Natural killer cell treated with Interleukin-12 subunit alpha and Interleukin-12 subunit beta and Interleukin-15 and Interleukin-18, amount 100 ng/mL, for 72 hours (primary cell): ENCODE measurements around the gene CASR. TPM values are rescaled to one million over a fixed set of nuclear protein-coding genes. Genes with fewer than 3 reads are reported as not detected.
A peak's percentile ranks its signal among the peaks of the same experiment; 100 is the strongest.

Experiments used
- ATAC-seq, 2 donors: fragments of 150-1000 bp; cut with Tn5 transposase in 1 of 2; sonication (Bioruptor Pico), chemical (Tn5 transposase) in 1 of 2; 2 replicates each; pipeline ENCODE4 v1.10.0; 2021
- DNase-seq: peaks from one replicate; pipeline ENCODE4 v3.0.0; 2022; ENCODE audit warnings: low spot score
- H3K27ac Mint-ChIP-seq, 2 donors: 1 replicate in 1 of 2; 2 replicates in 1 of 2; pipeline ENCODE4 v1.8.0; 2022; ENCODE audit warnings: mixed read lengths in 2 of 2, mild to moderate bottlenecking in 1 of 2, moderate library complexity in 1 of 2
- H3K27me3 Mint-ChIP-seq, 2 donors: 1 replicate in 1 of 2; 2 replicates in 1 of 2; pipeline ENCODE4 v1.8.0; 2022; ENCODE audit warnings: mixed read lengths in 2 of 2
- H3K36me3 Mint-ChIP-seq: one replicate; pipeline ENCODE4 v1.8.0; 2022; ENCODE audit warnings: mixed read lengths
- H3K4me1 Mint-ChIP-seq, 2 donors: 1 replicate in 1 of 2; 2 replicates in 1 of 2; pipeline ENCODE4 v1.8.0; 2022; ENCODE audit warnings: low read depth in 2 of 2, mixed read lengths in 2 of 2, mild to moderate bottlenecking in 1 of 2
- H3K4me3 Mint-ChIP-seq: one replicate; pipeline ENCODE4 v1.8.0; 2022; ENCODE audit warnings: mixed read lengths
- H3K9me3 Mint-ChIP-seq: 2 replicates; pipeline ENCODE4 v1.8.0; 2022; ENCODE audit warnings: mixed read lengths
- total RNA-seq, 2 donors: library from RNA; stranded (reverse); gene quantifications; one replicate each; pipeline ENCODE4 v1.2.3, GENCODE V29; 2022

CASR gene
- total RNA-seq, 2 donors from 2014 or later = not detected

GRCh38 chr3:122312826-122313225 is 129.4 kb downstream of the CASR start:
- H3K9me3 Mint-ChIP-seq = no peaks in the 10 kb centered on the region
- H3K27me3 Mint-ChIP-seq = peaks cover 12 to 20% of the 10 kb centered on the region in 2 donors
- no peaks in the 10 kb centered on the region for H3K36me3 Mint-ChIP-seq
- DNase-seq = no peak
- peaks cover 4 to 6% of the 10 kb centered on the region in 2 donors for H3K4me1 Mint-ChIP-seq
- H3K27ac Mint-ChIP-seq = no peak overlapping the region
- no peak for ATAC-seq
- H3K4me3 Mint-ChIP-seq = no peak overlapping the region

DNA sequence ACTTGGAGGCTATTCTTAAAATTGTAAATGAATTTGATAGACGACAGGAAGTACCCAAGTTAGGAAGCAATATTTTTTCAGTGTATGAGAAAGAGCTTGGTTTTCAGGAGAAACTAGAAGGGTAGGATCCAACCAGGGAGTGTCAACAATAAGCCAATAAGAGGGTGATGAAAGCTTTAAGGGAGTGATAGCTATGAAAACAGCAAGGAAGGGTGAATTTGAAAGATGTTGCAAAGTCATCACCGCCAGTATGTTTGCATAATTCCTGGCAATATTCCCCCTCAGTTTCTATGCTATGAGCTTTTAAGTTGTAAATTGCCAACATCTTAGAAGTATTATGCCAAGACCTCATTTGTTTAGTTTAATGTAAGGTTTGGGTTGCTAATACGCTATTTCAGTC is 129.8 kb downstream of the CASR start:
- DNase-seq = no peak
- Mint-ChIP-seq H3K27ac (no peak overlapping the region), H3K4me1 (peaks cover 4 to 6% of the 10 kb centered on the region in 2 donors)

GRCh38 chr3:122314228-122314876 is 130.9 kb downstream of the CASR start:
- Mint-ChIP-seq H3K36me3 (peaks cover 5% of the 10 kb centered on the region), H3K4me1 (peaks cover 4 to 6% of the 10 kb centered on the region in 2 donors), H3K27me3 (peaks cover 17 to 33% of the 10 kb centered on the region in 2 donors), H3K27ac (no peak overlapping the region), H3K4me3 (no peak overlapping the region), H3K9me3 (no peaks in the 10 kb centered on the region)
- DNase-seq = no peak
- ATAC-seq = no peak

More for the DNA sequence above, 129.8 kb downstream of the CASR start:
- Mint-ChIP-seq H3K27me3 (peaks cover 15 to 24% of the 10 kb centered on the region in 2 donors), H3K4me3 (no peak overlapping the region), H3K36me3 (no peaks in the 10 kb centered on the region), H3K9me3 (no peaks in the 10 kb centered on the region)
- ATAC-seq = no peak

GRCh38 chr3:122315619-122316018 is 132.2 kb downstream of the CASR start:
- peaks cover 5% of the 10 kb centered on the region for H3K36me3 Mint-ChIP-seq
- H3K4me1 Mint-ChIP-seq = peaks cover 4 to 6% of the 10 kb centered on the region in 2 donors
- no peaks in the 10 kb centered on the region for H3K9me3 Mint-ChIP-seq

DNA sequence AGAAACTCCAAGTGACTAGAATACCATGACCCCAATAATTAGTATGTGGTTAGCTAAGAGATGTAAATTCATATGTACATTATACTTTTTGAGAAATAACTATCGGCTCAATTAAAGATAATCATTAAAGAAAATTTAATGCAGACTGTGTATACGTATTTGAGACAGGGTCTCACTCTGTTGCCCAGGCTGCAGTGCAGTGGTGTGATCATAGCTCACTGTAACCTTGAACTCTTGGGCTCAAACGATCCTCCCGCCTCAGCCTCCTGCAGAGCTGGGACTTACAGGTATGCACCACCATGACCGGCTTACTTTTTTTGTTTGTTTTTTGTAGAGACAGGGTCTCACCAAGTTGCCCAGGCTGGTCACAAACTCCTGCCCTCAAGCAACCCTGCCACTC is 132.9 kb downstream of the CASR start:
- ATAC-seq (no peak), DNase-seq (no peak)
- Mint-ChIP-seq H3K4me3 (no peak overlapping the region), H3K4me1 (peaks cover 4 to 6% of the 10 kb centered on the region in 2 donors), H3K9me3 (no peaks in the 10 kb centered on the region), H3K27me3 (peaks cover 16 to 30% of the 10 kb centered on the region in 2 donors), H3K36me3 (peaks cover 5% of the 10 kb centered on the region), H3K27ac (no peak overlapping the region)

More at GRCh38 chr3:122315619-122316018, 132.2 kb downstream of the CASR start:
- no peak for DNase-seq
- H3K27ac Mint-ChIP-seq = no peak overlapping the region
- H3K4me3 Mint-ChIP-seq = no peak overlapping the region
- ATAC-seq = no peak
- peaks cover 16 to 30% of the 10 kb centered on the region in 2 donors for H3K27me3 Mint-ChIP-seq

DNA sequence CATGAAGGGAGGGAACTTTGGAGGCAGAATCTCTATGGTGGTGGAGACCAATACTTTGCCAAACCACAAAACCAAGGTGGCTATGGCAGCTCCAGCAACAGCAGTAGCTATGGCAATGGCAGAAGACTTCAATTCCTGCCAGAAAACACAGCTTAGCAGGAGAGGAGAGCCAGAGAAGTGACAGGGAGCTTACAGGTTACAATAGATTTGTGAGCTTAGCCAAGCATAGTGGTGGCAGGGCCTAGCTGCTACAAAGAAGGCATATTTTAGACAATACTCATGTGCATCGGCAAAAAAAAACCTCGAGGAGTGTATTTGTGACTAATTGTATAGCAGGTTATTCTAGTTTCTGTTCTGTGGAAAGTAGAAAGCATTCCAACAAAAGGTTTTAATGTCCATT is 135.2 kb downstream of the CASR start:
- Mint-ChIP-seq H3K27ac (no peak overlapping the region), H3K4me1 (no peaks in the 10 kb centered on the region), H3K27me3 (peaks cover 21 to 38% of the 10 kb centered on the region in 2 donors), H3K9me3 (no peaks in the 10 kb centered on the region), H3K4me3 (no peak overlapping the region), H3K36me3 (peaks cover 5% of the 10 kb centered on the region)
- no peak for ATAC-seq
- no peak for DNase-seq

DNA sequence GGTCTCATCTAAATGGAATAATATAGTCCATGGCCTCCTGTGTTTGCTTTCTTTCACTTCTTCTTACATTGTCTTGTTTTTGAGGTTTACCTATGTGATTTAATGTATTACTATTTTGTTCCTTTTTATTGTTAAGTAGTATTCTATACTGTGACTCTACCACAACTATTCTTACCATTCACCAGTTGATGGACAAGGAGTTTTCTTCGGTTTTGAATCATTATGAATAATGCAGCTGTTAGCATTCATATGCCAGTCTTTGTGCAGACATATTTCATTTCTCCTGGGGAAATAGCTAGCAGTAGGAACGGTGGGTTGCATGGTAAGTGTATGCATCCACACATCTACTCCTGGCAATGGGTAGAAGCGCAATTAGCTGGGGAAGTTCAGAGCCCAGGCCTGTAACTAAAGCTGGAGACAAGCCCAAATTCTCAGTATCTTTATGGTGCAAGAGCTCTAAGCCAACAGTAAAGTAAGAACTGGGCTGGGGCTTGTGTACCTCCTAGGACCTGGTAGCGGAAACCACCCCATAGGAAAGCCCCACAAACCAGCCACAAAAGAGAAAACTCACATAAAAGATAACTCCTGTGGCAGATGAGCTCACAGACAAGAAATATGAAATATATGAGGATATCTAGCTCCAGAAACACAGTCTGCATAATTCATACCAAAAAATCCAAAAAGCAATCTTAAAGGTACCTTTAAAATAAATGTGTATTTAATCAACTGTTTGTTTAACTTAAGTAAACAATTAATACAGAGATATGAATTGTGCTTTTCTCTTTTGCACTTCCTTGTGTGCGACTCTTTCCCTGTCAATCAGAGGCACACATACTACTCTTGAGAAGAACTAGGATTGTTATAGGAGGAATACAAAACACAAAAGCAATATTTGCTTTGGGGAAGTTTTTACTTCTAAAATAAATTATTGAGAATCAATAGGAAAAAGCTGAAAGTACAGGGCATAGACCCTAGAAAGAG is 138.9 kb downstream of the CASR start:
- Mint-ChIP-seq H3K4me3 (no peak overlapping the region), H3K36me3 (peaks cover 5% of the 10 kb centered on the region), H3K9me3 (no peaks in the 10 kb centered on the region), H3K27me3 (peaks cover 21 to 40% of the 10 kb centered on the region in 2 donors), H3K27ac (no peak overlapping the region), H3K4me1 (no peaks in the 10 kb centered on the region)
- DNase-seq = no peak
- ATAC-seq = peak; percentile 36 to 48

GRCh38 chr3:122324871-122325323 is 141.4 kb downstream of the CASR start, which contains the start of gene CSTA:
Gene CSTA (plus strand): TSS chr3:122325248. CDS start chr3:122325293, 45 bp downstream.
- no peaks in the 10 kb centered on the region for H3K36me3 Mint-ChIP-seq
- H3K4me3 Mint-ChIP-seq = no peak within 1 kb of the TSS
- H3K4me1 Mint-ChIP-seq = no peaks in the 10 kb centered on the region
- no peaks in the 10 kb centered on the region for H3K9me3 Mint-ChIP-seq
- DNase-seq (no peak), ATAC-seq (no peak)
- H3K27ac Mint-ChIP-seq = no peak within 1 kb of the TSS
- H3K27me3 Mint-ChIP-seq = peaks cover 12 to 24% of the 10 kb centered on the region in 2 donors

GRCh38 chr3:122325769-122326168 is 142.3 kb downstream of the CASR start:
- Mint-ChIP-seq H3K4me3 (no peak overlapping the region), H3K36me3 (no peaks in the 10 kb centered on the region), H3K27ac (no peak overlapping the region), H3K27me3 (peaks cover 16 to 31% of the 10 kb centered on the region in 2 donors), H3K4me1 (no peaks in the 10 kb centered on the region), H3K9me3 (no peaks in the 10 kb centered on the region)
- ATAC-seq (no peak), DNase-seq (no peak)

DNA sequence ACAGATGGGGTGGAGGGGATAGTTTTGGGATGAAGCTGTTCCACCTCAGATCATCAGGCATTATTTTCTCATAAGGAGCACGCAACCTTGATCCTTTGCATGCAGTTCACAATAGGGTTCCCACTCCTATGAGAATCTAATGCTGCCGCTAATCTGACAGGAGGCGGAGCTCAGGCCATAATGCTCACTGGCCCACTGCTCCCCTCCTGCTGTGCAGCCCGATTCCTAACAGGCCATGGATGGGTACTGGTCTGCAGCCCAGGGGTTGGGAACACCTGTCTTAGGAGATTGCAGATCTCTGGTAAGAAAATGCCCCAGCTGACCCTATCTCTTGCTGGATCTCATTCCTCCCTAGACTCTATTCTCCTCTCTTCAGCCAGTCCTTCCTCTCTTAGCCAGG is 148.4 kb downstream of the CASR start:
- no peaks in the 10 kb centered on the region for H3K36me3 Mint-ChIP-seq
- peaks cover 17 to 52% of the 10 kb centered on the region in 2 donors for H3K27me3 Mint-ChIP-seq
- H3K27ac Mint-ChIP-seq = no peak overlapping the region
- H3K9me3 Mint-ChIP-seq = no peaks in the 10 kb centered on the region
- no peak for DNase-seq
- no peak for ATAC-seq
- H3K4me1 Mint-ChIP-seq = no peaks in the 10 kb centered on the region
- H3K4me3 Mint-ChIP-seq = no peak overlapping the region

GRCh38 chr3:122332551-122332950 is 149.1 kb downstream of the CASR start:
- ATAC-seq (no peak), DNase-seq (no peak)
- H3K27ac Mint-ChIP-seq = no peak overlapping the region
- peaks cover 17 to 52% of the 10 kb centered on the region in 2 donors for H3K27me3 Mint-ChIP-seq
- no peaks in the 10 kb centered on the region for H3K4me1 Mint-ChIP-seq
- H3K9me3 Mint-ChIP-seq = no peaks in the 10 kb centered on the region
- H3K4me3 Mint-ChIP-seq = no peak overlapping the region
- H3K36me3 Mint-ChIP-seq = no peaks in the 10 kb centered on the region
